HG02798 (cell line): Measurements from ENCODE around the gene TCP11L2.
"Not testable (repeated sequence)": the region's sequence is repeated elsewhere in the genome, so short reads cannot be mapped to it uniquely, and the experiment has no call there.

Experiments used
- ATAC-seq: cut with Tn5 transposase; IDR thresholded peaks from one replicate; pipeline ENCODE4 v1.9.1; 2021; ENCODE audit warnings: mild to moderate bottlenecking; ENCODE audit not compliant: unreplicated experiment, poor library complexity

Gene TCP11L2

GRCh38 chr12:106333756-106334155 is 31.2 kb downstream of the TCP11L2 start:
- ATAC-seq: no peak

GRCh38 chr12:106341086-106341877 is 38.7 kb downstream of the TCP11L2 start:
- ATAC-seq: no peak

- no peak for ATAC-seq
These were observed 40.1 kb downstream of the TCP11L2 start for GRCh38 chr12:106342397-106343213.

GRCh38 chr12:106343214-106343528 is 40.6 kb downstream of the TCP11L2 start:
- no peak for ATAC-seq

DNA sequence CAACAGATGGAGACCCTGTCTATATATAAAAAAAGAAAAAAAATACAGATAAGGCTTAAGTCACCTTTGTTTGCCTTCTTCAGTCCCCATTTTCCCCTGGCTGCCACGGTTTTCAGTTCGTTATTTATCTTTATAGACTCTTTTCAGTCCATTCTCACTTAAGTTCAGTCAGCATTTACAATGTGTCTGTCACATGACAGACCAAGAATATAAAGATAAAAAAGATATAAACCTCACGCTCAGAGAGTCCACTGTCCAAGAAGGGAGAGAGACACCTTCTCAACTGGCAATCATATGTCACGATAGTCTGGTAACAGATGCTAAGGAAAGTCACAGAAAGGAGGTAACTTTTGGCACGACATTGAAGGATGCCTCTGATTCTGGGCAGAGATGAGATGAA is 41.6 kb downstream of the TCP11L2 start:
- no peak for ATAC-seq

- no peak for ATAC-seq
These were observed 43.2 kb downstream of the TCP11L2 start for GRCh38 chr12:106345746-106346145.

DNA sequence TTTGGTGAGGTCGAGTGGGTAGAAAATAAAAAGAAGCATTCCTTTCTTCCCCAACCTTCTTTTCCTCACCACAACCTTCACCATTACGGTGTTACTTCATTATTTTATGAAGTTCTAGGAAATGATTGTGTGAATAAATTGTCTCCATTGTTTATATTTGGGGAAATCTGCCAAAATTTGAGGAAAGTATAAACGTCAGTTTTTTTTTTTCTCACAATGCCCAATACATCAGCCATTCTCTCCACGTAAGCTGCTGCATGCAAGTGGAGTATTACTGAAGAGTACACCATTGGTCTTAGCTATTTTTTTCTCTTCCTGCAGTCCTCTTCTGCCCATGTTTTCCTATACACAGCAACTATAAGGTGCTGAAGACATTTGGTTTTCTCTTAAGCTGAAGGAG is 45.9 kb downstream of the TCP11L2 start:
- ATAC-seq: no peak

DNA sequence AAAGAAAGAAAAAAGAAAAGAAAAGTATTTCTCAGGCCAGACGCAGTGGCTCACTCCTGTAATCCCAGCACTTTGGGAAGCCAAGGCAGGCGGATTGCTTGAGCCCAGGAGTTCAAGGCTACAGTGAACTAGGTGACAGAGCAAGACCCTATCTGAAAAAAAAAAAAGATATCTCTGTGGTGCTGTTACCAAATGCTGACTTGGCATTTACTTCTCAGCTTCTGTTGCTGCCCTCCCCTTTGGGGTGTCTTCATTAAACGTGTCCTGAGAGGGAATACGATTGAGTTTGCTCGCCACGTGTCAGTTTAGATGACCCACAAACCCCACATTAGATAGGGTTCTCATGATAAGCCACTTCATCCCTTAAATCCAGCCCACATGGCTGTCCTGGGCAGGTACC is 50.6 kb downstream of the TCP11L2 start:
- ATAC-seq: no peak

DNA sequence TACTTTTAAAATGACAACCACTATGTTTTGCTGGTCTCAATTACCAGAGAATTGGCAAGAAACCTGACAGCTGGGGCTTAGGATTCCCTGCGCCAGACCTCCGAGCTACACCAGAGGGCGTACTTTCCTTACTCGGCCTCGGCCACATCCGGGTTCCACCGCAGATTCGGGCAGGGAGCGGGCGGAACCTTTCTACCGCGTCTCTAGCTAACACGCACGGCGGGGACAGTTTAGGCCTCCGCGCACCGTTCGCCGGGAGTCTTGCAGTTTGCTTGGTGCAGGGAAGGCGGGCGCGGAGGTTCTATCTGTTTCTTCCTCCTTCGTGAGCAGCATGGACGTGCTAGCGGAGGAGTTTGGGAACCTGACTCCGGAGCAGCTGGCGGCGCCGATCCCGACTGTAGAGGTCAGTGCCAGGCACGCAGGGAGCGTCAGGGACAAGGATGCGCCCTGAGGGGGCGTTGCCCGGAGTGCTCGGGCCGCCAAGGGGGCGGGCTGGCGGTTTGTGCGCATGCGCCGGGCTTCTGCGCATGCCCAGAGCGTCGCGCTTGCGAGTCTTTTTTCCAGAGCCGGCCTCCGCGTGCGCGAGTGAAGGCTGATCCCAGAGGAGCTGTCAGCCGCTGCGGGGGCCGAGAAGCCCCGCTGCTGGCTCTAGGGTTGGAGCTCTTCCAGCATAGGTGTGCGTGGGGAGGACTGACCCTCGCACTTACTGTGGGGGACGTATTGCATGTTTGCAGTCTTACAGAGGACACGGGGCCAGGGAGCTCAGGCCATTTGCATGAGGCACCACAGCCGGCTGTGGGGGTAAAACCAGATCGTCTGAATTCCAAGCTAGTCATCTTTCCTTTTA is 55.2 kb downstream of the TCP11L2 start, which contains the start of gene POLR3B:
Gene POLR3B, plus strand, starts transcription at position 200 of the 847 bp plus-strand sequence. Its CDS starts 132 bp downstream, at position 332.
- peak; percentile 91 for ATAC-seq

- peak; percentile 10 for ATAC-seq
These were observed 56.1 kb downstream of the TCP11L2 start for GRCh38 chr12:106358396-106359241.

DNA sequence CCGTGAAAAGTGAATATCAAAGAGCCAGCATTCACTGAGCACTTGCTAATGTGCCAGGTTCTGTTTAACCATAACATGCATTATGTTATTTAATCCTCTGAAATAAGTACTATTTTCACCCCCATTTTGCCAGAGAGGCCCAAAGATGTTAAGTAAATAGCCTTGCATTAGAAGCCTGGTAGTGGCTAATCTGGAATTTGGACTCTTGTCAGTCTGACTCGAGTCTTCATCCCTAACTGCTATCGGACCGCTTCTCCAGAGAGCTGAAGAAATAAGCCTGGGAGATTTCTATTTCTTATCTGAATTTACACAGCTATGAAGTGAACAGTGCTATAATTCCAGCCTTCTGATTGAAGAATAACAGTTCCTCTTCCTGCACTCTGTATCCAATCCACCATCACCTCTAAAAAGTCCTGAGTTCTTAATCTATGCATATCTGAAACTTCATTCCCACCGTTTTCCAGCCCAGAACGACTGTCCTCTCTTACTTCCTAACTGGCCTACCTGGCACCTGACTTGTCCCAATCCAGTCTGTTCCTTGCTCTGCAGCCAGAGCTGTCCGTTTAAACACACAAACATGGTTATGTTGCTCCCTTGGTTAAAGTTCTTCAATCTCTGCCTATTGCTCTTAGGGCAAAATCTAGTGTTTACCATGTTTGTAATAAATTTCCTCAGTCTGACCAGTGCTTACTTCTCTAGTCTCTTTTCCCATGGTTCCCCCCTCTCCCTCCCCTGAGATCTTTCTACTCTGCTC is 57.3 kb downstream of the TCP11L2 start:
- no peak for ATAC-seq

- no peak for ATAC-seq
These were observed 58.0 kb downstream of the TCP11L2 start for GRCh38 chr12:106360400-106360994.

DNA sequence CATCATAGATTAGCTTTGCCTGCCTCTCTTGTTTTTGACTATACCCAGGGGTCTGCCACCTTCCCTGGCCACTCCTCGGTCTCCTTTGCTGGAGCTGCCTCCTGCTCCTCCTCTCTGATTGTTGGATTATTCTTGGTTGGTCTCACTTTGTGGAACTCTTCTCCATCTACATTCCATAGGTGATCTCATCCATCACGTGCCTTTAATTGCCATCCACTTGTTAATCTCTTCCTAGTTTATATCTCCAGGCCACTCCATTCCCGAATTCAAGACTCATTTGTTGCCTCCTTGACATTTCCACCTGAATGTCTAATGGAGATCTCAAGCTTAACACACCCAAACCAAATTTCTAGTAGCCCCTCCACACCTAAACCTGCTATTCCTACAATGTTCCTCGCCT is 60.4 kb downstream of the TCP11L2 start:
- no peak for ATAC-seq

- no peak for ATAC-seq
These were observed 61.7 kb downstream of the TCP11L2 start for GRCh38 chr12:106364261-106364660.

DNA sequence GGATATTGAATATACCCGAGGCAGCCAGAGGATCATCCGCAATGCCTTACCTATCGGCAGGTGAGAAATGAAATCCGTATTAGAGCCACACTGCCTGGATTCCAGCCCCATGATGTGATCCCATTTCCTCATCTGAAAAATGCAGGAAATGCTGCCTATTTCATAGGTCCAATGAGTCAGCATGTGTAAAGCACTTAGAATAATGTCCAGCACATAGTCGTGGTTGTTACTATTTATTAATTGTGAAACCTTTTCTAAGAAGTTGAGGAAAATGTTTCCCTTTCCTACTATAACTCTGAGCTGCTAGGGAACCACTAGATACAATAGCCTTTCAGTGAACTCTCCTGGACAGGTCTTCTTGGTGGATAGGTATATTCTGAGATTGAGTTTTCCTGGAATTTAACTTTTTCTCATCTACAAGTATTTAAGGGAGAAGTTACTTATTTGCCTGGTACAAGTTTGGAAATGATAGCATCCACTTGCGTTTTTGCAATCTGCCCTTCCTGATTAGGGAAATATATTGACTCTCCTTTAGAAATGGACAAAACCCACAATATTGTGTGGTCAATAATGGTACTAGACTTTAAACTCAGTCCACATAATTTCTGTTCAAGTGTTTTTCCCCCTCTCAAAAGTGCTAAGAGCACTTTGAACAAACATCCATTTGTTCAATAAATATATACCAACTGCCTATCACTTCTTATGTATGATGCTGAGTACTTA is 67.3 kb downstream of the TCP11L2 start:
- ATAC-seq: no peak

GRCh38 chr12:106378788-106379187 is 76.3 kb downstream of the TCP11L2 start:
- ATAC-seq: no peak

- no peak for ATAC-seq
These were observed 78.4 kb downstream of the TCP11L2 start for GRCh38 chr12:106380954-106381353.

DNA sequence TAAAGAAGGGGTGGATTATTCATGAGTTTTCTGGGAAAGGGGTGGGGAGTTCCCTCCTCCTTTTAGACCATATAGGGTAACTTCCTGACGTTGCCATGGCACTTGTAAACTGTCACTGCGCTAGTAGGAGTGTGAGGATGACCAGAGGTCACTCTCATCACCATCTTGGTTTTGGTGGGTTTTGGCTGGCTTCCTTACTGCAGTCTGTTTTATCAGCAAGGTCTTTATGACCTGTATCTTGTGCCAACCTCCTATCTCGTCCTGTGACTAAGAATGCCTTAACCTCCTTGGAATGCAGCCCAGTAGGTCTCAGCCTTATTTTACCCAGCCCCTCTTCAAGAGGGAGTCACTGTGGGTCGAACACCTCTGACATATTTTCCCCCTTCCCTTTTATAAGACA is 79.3 kb downstream of the TCP11L2 start:
- not testable (repeated sequence) for ATAC-seq
